Neutrophil (primary cell): ENCODE data around the gene FOXO1.
"Not testable (repeated sequence)": the region's sequence is repeated elsewhere in the genome, so short reads cannot be mapped to it uniquely, and the experiment has no call there.

Experiments used
- H3K27ac ChIP-seq: fragments of 200-600 bp; sonication (generic); 2 replicates; pipeline ENCODE4 v1.5.1; 2016; ENCODE audit warnings: mild to moderate bottlenecking, moderate library complexity
- H3K27me3 ChIP-seq: fragments of 200-600 bp; sonication (generic); 2 replicates; pipeline ENCODE4 v1.6.0; 2016; ENCODE audit warnings: mild to moderate bottlenecking
- H3K36me3 ChIP-seq: fragments of 200-600 bp; sonication (generic); 2 replicates; pipeline ENCODE4 v1.5.1; 2017
- H3K4me1 ChIP-seq, 2 experiments: fragments of 200-600 bp in 1 of 2; sonication (generic) in 1 of 2; 1 replicate in 1 of 2; 2 replicates in 1 of 2; pipeline versions ENCODE4 v1.5.1 to v1.6.1; 2013 to 2016; ENCODE audit warnings: low read depth in 1 of 2, low read length in 1 of 2, mild to moderate bottlenecking in 1 of 2, moderate library complexity in 1 of 2; ENCODE audit not compliant: control insufficient read depth in 1 of 2, insufficient read depth in 1 of 2
- H3K4me3 ChIP-seq, 2 experiments: fragments of 200-600 bp in 1 of 2; sonication (generic) in 1 of 2; 1 replicate in 1 of 2; 2 replicates in 1 of 2; pipeline ENCODE4 v1.5.1; 2013 to 2016; ENCODE audit warnings: low read depth in 1 of 2, low read length in 1 of 2, mild to moderate bottlenecking in 1 of 2, moderate library complexity in 1 of 2
- H3K9me3 ChIP-seq: fragments of 200-600 bp; sonication (generic); 2 replicates; pipeline ENCODE4 v1.5.1; 2016
- CTCF ChIP-seq: fragments of 200-600 bp; sonication (generic); IDR thresholded peaks from 2 replicates; pipeline ENCODE4 v1.5.1; 2016; ENCODE audit warnings: antibody characterized with exemption

FOXO1 gene

GRCh38 chr13:40666045-40666932, at the start of gene FOXO1:
TSS of gene FOXO1 (minus strand) at chr13:40666641. CDS start at chr13:40666212, 429 bp downstream.
- TF ChIP-seq CTCF = no peak
- Histone ChIP-seq H3K9me3 (no peaks in the 10 kb centered on the region), H3K27me3 (peaks cover 24% of the 10 kb centered on the region)

GRCh38 chr13:40714433-40714832, 48.0 kb upstream of the FOXO1 start:
- not testable (repeated sequence) for H3K27ac ChIP-seq, H3K4me1 ChIP-seq, H3K27me3 ChIP-seq, H3K4me3 ChIP-seq, H3K9me3 ChIP-seq
- H3K36me3 ChIP-seq = peaks cover 17% of the 10 kb centered on the region

More at GRCh38 chr13:40666045-40666932, at the start of gene FOXO1:
- Histone ChIP-seq H3K27ac (peak within 1 kb of the TSS; percentile 92), H3K4me1 (peaks cover 29 to 31% of the 10 kb centered on the region in 2 experiments), H3K4me3 (peak within 1 kb of the TSS; percentile 91 to 95), H3K36me3 (no peaks in the 10 kb centered on the region)

- no peak overlapping the region for H3K27ac ChIP-seq
- H3K4me1 ChIP-seq = no peaks in the 10 kb centered on the region
- TF ChIP-seq CTCF = no peak
- no peaks in the 10 kb centered on the region for H3K27me3 ChIP-seq
- no peaks in the 10 kb centered on the region for H3K9me3 ChIP-seq
- H3K36me3 ChIP-seq = no peaks in the 10 kb centered on the region
- no peak overlapping the region for H3K4me3 ChIP-seq
Observed at GRCh38 chr13:40706439-40706838, 40.0 kb upstream of the FOXO1 start.

GRCh38 chr13:40697711-40698110, 31.3 kb upstream of the FOXO1 start:
- Histone ChIP-seq H3K4me1 (no peaks in the 10 kb centered on the region), H3K27me3 (no peaks in the 10 kb centered on the region), H3K36me3 (no peaks in the 10 kb centered on the region), H3K9me3 (no peaks in the 10 kb centered on the region), H3K27ac (no peak overlapping the region), H3K4me3 (no peak overlapping the region)
- no peak for TF ChIP-seq CTCF

- no peaks in the 10 kb centered on the region for H3K27me3 ChIP-seq
- no peak for TF ChIP-seq CTCF
- H3K27ac ChIP-seq = no peak overlapping the region
- no peaks in the 10 kb centered on the region for H3K36me3 ChIP-seq
- H3K4me1 ChIP-seq = no peaks in the 10 kb centered on the region
- no peak overlapping the region for H3K4me3 ChIP-seq
- no peaks in the 10 kb centered on the region for H3K9me3 ChIP-seq
Observed at GRCh38 chr13:40694426-40694825, 28.0 kb upstream of the FOXO1 start.

GRCh38 chr13:40692946-40693345, 26.5 kb upstream of the FOXO1 start:
- H3K36me3 ChIP-seq = no peaks in the 10 kb centered on the region
- H3K4me3 ChIP-seq = no peak overlapping the region
- no peak overlapping the region for H3K27ac ChIP-seq
- no peak for TF ChIP-seq CTCF
- no peaks in the 10 kb centered on the region for H3K9me3 ChIP-seq
- no peaks in the 10 kb centered on the region for H3K4me1 ChIP-seq
- no peaks in the 10 kb centered on the region for H3K27me3 ChIP-seq
